Thoracic aorta (tissue), 2 donors: ENCODE results near the gene PCBP3. TPM values are rescaled to one million over a fixed set of nuclear protein-coding genes. Genes with fewer than 3 reads are reported as not detected.

Experiments
- ATAC-seq: fragments of 150-250 bp; one replicate; pipeline ENCODE4 v1.8.0; 2017; ENCODE audit warnings: low read depth; ENCODE audit not compliant: insufficient number of reproducible peaks, low FRiP score
- DNase-seq: peaks from one replicate; pipeline ENCODE4 v3.0.0-alpha.2; 2020; ENCODE audit warnings: low spot score
- H3K27ac ChIP-seq, 2 donors: fragments of 200-600 bp; sonication (generic); 1 replicate in 1 of 2; 2 replicates in 1 of 2; pipeline ENCODE4 v1.5.1; 2016; ENCODE audit warnings: mild to moderate bottlenecking in 2 of 2, moderate library complexity in 2 of 2
- H3K27me3 ChIP-seq: fragments of 200-600 bp; sonication (generic); replicated peaks from 2 replicates; pipeline ENCODE4 v1.6.0; 2016; ENCODE audit warnings: mild to moderate bottlenecking; ENCODE audit not compliant: insufficient read depth
- H3K36me3 ChIP-seq: fragments of 200-600 bp; sonication (generic); one replicate; pipeline ENCODE4 v1.5.1; 2016
- H3K4me1 ChIP-seq, 2 donors: fragments of 200-600 bp; sonication (generic); 1 replicate in 1 of 2; 2 replicates in 1 of 2; pipeline versions ENCODE4 v1.5.1 to v1.6.0; 2016; ENCODE audit warnings: low read depth in 2 of 2, mild to moderate bottlenecking in 1 of 2; ENCODE audit not compliant: control insufficient read depth in 1 of 2
- H3K4me3 ChIP-seq: fragments of 200-600 bp; sonication (generic); 2 replicates; pipeline ENCODE4 v1.5.1; 2016; ENCODE audit warnings: mild to moderate bottlenecking
- H3K9me3 ChIP-seq: fragments of 200-600 bp; sonication (generic); 2 replicates; pipeline ENCODE4 v1.5.1; 2016
- total RNA-seq, 2 donors: library from RNA; depleted of rRNA; stranded (reverse); fragments of >200 nt; gene quantifications; one replicate each; pipeline versions ENCODE4 v1.1.0 to v1.2.3, GENCODE V29; 2016
- TF ChIP-seq, protein P1 (sequence below): fragments of 200-600 bp; sonication (generic); IDR thresholded peaks from one replicate; pipeline ENCODE4 v1.5.1; 2019; ENCODE audit warnings: antibody characterized with exemption

The PCBP3 gene
- total RNA-seq, 2 donors from 2014 or later, result 4.5 to 28.4 TPM

- Histone ChIP-seq H3K9me3 (no peaks in the 10 kb centered on the region), H3K27me3 (no peaks in the 10 kb centered on the region), H3K4me1 (peaks cover 0 to 5% of the 10 kb centered on the region in 2 donors), H3K4me3 (no peak overlapping the region), H3K27ac (no peak overlapping the region), H3K36me3 (no peaks in the 10 kb centered on the region)
- no peak for ATAC-seq
- TF ChIP-seq, protein P1, sequence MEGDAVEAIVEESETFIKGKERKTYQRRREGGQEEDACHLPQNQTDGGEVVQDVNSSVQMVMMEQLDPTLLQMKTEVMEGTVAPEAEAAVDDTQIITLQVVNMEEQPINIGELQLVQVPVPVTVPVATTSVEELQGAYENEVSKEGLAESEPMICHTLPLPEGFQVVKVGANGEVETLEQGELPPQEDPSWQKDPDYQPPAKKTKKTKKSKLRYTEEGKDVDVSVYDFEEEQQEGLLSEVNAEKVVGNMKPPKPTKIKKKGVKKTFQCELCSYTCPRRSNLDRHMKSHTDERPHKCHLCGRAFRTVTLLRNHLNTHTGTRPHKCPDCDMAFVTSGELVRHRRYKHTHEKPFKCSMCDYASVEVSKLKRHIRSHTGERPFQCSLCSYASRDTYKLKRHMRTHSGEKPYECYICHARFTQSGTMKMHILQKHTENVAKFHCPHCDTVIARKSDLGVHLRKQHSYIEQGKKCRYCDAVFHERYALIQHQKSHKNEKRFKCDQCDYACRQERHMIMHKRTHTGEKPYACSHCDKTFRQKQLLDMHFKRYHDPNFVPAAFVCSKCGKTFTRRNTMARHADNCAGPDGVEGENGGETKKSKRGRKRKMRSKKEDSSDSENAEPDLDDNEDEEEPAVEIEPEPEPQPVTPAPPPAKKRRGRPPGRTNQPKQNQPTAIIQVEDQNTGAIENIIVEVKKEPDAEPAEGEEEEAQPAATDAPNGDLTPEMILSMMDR, result no peak
- no peak for DNase-seq
Observed at GRCh38 chr21:45875881-45876280, 232.4 kb downstream of the PCBP3 start.

GRCh38 chr21:45876381-45877170, 233.1 kb downstream of the PCBP3 start:
- ATAC-seq, result no peak
- no peaks in the 10 kb centered on the region for H3K36me3 ChIP-seq
- no peak for DNase-seq

GRCh38 chr21:45877171-45877438, 233.6 kb downstream of the PCBP3 start:
- ATAC-seq, result no peak
- TF ChIP-seq, protein P1, result no peak
- no peak for DNase-seq

More at GRCh38 chr21:45876381-45877170, 233.1 kb downstream of the PCBP3 start:
- H3K27me3 ChIP-seq, result no peaks in the 10 kb centered on the region
- peaks cover 0 to 5% of the 10 kb centered on the region in 2 donors for H3K4me1 ChIP-seq
- no peak overlapping the region for H3K4me3 ChIP-seq
- TF ChIP-seq, protein P1, result no peak
- H3K9me3 ChIP-seq, result no peaks in the 10 kb centered on the region
- H3K27ac ChIP-seq, result no peak overlapping the region

GRCh38 chr21:45877821-45878469, 234.4 kb downstream of the PCBP3 start:
- H3K27ac ChIP-seq, result no peak overlapping the region
- ATAC-seq (no peak), DNase-seq (no peak)
- no peak overlapping the region for H3K4me3 ChIP-seq
- H3K4me1 ChIP-seq, result peaks cover 0 to 5% of the 10 kb centered on the region in 2 donors
- no peaks in the 10 kb centered on the region for H3K36me3 ChIP-seq
- H3K9me3 ChIP-seq, result no peaks in the 10 kb centered on the region
- H3K27me3 ChIP-seq, result no peaks in the 10 kb centered on the region
- TF ChIP-seq, protein P1, result no peak

More at GRCh38 chr21:45877171-45877438, 233.6 kb downstream of the PCBP3 start:
- H3K4me3 ChIP-seq, result no peak overlapping the region
- peaks cover 0 to 5% of the 10 kb centered on the region in 2 donors for H3K4me1 ChIP-seq
- H3K36me3 ChIP-seq, result no peaks in the 10 kb centered on the region
- no peaks in the 10 kb centered on the region for H3K9me3 ChIP-seq
- H3K27me3 ChIP-seq, result no peaks in the 10 kb centered on the region
- H3K27ac ChIP-seq, result no peak overlapping the region
